HG03159 (cell line): ENCODE data around the gene EHD1.

Experiments
- ATAC-seq: cut with Tn5 transposase; IDR thresholded peaks from one replicate; pipeline ENCODE4 v1.9.1; 2021; ENCODE audit warnings: mild to moderate bottlenecking, moderate library complexity; ENCODE audit not compliant: unreplicated experiment

Gene EHD1

DNA sequence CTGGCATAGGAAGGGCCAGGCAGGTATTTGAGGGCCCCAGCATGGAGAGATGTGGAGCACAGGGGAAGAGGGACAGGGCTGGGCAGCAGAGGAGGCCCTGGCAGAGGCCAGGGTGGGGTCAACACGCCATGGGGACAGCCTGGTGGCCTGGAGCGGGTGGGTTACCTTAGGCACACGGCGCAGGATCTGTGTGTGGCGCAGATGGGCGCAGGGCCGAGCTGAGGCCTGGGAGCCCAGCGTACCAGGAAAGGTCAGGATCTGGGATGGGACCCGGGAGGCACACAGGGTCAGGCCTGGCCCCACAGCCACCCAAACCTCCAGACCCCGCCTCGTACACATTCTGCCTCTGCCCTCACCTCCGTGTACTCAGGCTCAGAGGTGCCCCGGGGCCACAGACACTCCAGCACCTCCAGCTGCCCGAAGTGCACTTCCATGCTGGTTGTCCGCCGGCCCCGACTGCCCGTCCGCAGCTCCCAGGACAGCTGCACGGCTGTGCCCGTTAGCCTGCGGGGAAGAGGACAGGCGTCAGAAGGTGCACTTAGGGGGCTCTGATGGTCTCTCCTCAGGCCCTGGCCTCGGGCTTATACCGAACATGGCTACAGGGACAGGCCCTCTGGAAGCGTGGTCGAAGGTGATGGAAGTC, 32.2 kb upstream of the EHD1 start:
- ATAC-seq = no peak

DNA sequence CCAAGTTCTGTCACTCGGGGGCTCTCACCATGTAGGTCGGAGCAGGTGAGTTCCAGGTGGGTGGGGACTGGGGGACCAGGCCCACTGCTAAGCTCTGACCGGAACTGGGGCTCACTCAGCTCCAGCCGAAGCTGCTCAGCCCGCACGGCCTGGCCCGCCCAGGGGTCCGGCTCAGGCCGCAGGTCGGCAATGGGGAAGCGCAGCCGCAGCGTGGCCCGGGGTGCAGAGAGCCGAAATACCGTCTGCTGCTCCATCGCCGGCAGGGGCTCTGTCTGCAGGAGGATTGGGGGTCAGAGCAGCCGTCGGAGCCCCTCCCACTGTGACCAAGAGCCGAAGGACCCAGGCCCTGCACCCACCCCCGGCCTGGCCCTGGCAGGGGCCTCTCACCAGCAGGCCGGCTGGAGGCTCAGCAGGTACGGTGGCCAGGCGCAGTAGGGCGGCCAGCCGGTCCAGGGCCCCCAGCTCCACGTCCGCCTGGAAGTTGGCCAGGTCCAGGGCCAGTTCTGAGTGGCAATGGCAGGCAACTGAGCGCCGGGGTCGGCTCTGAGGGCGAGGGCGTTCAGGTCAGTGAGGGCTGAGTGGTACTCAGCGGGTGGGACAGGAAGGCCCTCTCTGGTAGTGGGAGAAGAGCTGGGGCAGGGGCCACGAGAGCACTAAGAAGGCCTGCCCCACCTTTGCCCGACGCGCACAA, 31.4 kb upstream of the EHD1 start:
- ATAC-seq = no peak

DNA sequence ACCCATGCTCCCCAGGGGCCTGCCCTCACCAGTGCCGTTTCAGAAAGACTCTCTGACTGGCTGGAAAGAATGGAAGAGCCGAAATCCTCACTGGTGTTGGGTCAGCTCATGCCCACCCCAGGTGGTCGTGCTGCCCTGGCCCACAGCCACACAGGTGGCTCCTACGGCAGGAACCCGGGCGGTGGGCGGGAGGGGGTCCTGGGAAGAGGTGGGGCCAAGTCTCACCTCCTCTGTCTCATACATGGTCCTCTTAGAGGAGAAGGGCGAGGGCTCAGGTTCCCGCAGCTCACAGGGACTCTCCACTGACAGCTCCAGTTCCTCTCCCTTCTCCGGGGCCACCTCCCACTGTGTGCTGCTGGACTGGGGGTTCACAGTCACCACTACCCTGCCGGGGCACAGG, 30.3 kb upstream of the EHD1 start:
- ATAC-seq = no peak

DNA sequence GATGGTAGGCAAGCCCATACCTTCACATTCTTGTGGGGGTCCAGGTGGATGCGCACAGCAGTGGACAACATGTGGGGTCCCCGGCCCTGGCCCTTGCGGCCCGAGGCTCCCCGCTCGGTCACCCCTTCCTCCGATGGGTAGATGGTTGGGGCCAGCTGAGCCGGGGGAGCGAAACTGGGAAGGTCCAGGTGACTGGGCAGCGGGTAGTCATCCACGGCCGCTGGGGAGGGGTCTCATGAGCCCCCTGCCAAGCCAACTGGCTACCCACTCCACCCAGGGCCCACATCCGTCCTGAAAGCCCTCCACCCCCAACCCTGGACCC, 27.9 kb upstream of the EHD1 start:
- no peak for ATAC-seq

GRCh38 chr11:64905516-64906313, 27.3 kb upstream of the EHD1 start:
- ATAC-seq = no peak

DNA sequence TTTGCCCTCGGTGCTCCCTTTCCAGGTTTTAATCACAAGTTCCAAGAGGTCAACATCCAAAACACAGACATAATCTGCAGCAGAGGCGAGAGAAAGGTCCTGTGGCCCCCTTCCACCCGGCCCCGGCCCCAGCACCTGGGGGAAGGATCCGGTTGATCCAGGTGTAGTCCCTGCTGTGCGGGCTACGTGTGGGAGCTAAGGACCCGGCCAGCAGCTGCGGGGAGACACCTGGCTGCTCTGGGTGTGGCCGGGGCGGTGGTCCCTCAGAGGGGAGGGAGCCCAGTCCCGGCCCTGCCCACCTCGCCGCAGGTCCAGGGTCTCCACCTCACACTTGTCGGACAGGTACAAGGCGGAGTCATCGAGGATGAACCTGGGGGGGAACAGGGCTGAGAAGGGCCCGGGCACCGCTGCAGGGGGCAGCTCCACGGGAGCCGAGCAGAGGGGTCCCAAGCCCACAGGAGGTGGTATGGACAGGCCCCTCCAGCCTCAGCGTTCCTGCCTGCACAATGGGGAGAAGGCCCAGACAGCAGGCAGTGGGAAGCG, 24.9 kb upstream of the EHD1 start:
- ATAC-seq = no peak

- ATAC-seq = no peak
Observed at GRCh38 chr11:64902102-64902900, 23.9 kb upstream of the EHD1 start.

GRCh38 chr11:64900774-64901173, 22.4 kb upstream of the EHD1 start:
- no peak for ATAC-seq

- no peak for ATAC-seq
Observed at GRCh38 chr11:64900263-64900678, 21.9 kb upstream of the EHD1 start.

GRCh38 chr11:64898541-64898940, 20.1 kb upstream of the EHD1 start:
- ATAC-seq = no peak

DNA sequence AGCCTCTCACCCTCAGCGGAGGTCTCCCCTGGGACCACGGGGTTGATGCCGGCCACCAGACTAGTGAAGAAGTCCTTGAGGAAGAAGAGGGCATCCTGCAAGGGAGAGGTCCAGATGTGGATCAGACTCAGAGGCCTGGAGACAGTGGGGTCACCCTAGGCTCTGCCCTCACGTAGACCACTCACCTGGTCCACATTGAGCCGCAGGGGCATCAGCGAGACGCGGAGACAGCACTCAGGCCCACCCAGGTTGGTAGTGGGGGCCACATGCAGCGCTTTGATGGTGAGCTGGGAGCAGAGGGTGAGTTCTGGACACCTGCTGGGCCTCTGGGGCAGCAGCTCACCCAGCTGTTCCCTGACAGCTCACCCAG, 19.6 kb upstream of the EHD1 start:
- ATAC-seq = no peak

DNA sequence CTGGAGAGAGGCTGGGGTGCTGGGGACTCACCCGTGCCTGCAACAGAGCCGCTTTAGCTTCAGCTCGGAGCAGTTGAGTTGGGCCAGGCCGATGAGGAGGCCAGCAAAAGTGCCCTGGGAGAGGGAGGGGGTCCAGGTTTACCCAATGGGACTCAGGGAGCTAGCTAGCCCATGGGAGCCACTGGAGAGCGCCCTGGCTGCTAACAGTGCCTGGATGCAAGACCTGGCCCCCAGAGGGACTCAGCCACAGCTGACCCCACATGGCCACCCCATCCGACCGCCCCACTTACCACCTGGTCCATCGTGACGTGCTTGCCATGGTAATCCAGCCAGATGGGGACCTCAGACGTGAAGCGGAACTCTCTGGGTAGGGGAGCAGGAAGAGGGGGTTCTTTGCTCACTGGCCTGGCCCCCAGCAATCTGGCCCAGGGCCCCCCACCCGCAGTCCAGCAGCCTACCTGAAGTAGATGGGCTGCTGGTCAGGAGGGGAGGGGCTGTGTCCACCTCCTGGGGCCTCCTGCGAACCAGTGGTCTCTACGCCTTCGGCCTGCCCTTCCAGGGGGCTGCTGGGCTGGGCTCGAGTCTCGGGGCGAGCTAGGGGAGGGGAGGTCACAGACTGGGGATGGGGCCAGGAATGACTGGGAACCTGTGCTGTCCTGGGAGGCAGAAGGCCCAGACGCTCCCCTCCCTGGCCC, 19.1 kb upstream of the EHD1 start:
- ATAC-seq = no peak

DNA sequence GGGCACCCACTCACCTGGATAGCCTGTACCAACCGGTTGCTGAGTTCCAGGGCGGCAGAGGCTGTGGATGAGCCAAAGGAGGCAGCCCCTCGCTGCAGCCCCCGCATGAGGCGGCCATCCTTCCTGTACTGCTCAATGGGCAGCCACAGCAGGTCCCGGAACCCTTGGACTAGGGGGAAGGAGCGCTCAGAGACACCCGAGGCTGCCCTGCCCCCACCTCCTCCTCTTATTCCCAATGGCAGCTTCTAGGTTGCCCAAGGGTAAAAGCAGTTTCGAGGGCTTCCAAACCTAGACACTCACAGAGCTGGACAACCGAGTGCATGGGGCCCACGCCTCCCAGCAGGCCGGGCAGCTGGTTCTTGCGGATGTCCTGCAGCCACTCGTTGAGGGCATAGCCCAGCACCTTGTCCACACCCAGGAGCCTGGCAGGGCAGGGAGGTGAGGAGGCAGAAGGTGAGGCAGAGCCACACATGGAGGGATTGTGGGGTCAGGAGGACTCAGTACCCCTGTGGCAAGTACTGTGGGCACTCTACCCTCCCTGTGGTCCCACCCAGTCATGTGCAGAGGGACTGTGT, 18.1 kb upstream of the EHD1 start:
- ATAC-seq = no peak

GRCh38 chr11:64894812-64895452, 16.5 kb upstream of the EHD1 start:
- no peak for ATAC-seq

DNA sequence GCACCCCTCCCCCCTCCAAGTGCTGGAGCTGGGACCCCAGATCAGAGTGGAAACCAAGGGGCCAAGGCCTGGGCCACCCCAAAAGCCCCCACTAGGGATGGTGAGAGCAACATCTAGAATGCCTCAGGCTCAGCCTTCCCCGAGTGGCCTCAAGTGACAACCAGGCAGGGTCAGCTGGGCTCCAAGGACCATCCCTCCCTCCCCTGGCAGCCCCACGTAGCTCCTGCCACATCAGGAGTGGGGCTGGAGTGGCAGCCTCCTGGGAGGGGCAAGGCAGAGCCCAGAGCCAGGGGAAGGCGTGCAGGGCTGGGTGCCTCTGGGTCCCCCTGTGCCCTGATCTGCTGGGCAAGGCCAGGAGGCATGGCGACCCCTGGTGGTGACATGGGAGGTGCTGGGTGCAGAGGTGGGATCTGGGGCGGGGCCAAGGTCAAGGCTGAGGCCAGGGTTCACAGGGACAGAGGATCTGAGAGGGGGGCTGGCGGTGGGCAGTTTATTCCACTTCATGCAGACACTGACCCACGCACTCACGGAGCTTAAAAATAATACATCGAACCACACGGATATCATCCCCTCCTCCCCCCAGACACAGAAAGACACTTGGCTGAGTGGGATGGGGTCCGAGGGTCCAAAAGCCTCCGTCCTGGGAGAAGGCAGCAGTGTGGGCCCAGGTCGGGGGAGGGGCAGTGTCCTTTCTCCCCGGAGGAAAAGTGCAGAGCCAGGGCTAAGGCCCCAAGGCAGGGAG, 15.8 kb upstream of the EHD1 start:
- no peak for ATAC-seq

DNA sequence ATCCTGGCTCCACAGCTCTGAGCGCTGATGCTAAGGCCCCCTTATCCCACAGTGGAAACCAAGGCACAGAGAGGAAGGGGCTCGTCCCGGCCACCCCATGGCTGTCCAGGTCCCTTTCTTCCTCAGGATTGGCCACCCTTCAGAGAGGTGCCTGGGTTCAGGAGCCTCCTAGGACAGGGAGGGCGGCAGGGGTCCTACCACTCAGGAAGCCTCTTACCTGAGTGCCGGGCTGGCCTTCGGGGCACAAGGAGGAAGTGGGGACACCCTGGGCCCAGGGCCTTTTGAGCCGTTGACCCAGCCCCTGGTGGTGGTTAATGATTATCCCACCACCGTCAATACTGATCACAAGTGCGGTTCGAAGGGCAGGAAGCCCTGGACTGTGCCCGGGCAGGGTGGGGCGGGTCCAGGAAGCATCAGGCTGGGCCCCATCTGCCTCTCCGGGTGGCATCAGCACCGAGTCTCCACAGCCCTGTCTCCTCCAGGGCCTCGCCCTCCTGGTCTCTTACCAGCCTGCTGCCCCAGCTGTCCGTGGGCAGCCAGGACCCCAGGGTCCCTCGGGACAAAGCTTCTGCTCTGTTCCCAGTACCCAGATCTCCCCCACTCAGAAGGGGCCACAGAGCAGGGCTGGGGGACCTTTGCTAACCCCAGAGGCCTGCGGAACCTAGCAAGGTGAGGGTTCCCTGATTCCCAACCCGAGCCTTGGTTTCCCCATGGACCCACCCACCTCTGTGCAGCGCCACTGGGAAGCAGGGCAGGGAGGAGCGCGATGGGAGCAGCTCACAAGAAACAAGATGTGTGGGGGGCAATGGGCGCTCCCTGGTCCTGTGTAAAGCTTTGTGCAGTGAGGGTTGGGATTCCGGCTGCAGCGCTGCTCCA, 15.0 kb upstream of the EHD1 start:
- no peak for ATAC-seq

DNA sequence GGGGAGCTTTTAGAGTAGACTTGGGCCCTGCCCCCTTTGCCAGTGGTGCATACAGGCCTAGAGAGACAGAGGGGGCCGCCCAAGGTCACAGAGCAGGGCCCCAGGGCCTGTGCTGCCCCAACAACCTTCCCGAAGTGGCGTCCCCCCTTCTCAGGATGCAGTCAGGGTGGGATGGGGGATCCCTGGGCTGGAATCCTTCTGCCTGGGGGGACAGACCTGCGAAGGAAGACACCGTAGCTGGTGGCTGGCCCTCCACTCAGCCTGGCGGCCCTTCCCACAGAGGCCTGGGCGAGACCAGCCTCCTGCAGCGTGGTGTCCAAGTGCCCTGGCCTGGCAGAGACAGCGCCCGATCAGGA, 14.4 kb upstream of the EHD1 start:
- no peak for ATAC-seq

- ATAC-seq = no peak
Observed at GRCh38 chr11:64892411-64892831, 14.0 kb upstream of the EHD1 start.
